Lung (tissue), 12 donors: Measurements from ENCODE around the gene DERA. TPM values are rescaled to one million over a fixed set of nuclear protein-coding genes. Genes with fewer than 3 reads are reported as not detected.

Source experiments
- ATAC-seq: fragments of 200-7000 bp; cut with Tn5 transposase; one replicate; pipeline ENCODE4 v1.9.1; 2020; ENCODE audit warnings: moderate number of reproducible peaks; ENCODE audit not compliant: insufficient read depth, low FRiP score
- DNase-seq, 3 donors: peaks; one replicate each; pipeline ENCODE4 v3.0.0-alpha.2; 2013 to 2017
- H3K27ac ChIP-seq, 2 donors: one replicate each; pipeline ENCODE4 v1.5.1; 2013; ENCODE audit warnings: mild to moderate bottlenecking in 2 of 2, moderate library complexity in 2 of 2, control low read depth in 1 of 2, inconsistent platforms in 1 of 2, low read depth in 1 of 2, low read length in 1 of 2
- H3K27me3 ChIP-seq, 3 donors: one replicate each; pipeline ENCODE4 v1.5.1; 2013; ENCODE audit warnings: low read length in 2 of 3; ENCODE audit not compliant: control insufficient read depth in 3 of 3, insufficient read depth in 3 of 3
- H3K36me3 ChIP-seq, 4 donors: one replicate each; pipeline ENCODE4 v1.5.1; 2013; ENCODE audit warnings: low read length in 4 of 4, mild to moderate bottlenecking in 1 of 4, moderate library complexity in 1 of 4; ENCODE audit not compliant: control insufficient read depth in 4 of 4, insufficient read depth in 4 of 4
- H3K4me1 ChIP-seq, 5 donors: one replicate each; pipeline ENCODE4 v1.5.1; 2013; ENCODE audit warnings: low read length in 5 of 5, mild to moderate bottlenecking in 2 of 5, moderate library complexity in 1 of 5; ENCODE audit not compliant: control insufficient read depth in 5 of 5, insufficient read depth in 5 of 5
- H3K4me3 ChIP-seq: one replicate; pipeline ENCODE4 v1.5.1; 2013; ENCODE audit warnings: mild to moderate bottlenecking, control low read depth, moderate library complexity
- H3K9ac ChIP-seq, 2 donors: one replicate each; pipeline ENCODE4 v1.5.1; 2013; ENCODE audit warnings: low read length in 2 of 2, control low read depth in 1 of 2; ENCODE audit not compliant: insufficient read depth in 1 of 2
- H3K9me3 ChIP-seq, 4 donors: one replicate each; pipeline ENCODE4 v1.5.1; 2013; ENCODE audit warnings: low read length in 3 of 4, mild to moderate bottlenecking in 1 of 4, moderate library complexity in 1 of 4; ENCODE audit not compliant: control insufficient read depth in 4 of 4, insufficient read depth in 3 of 4
- WGBS, 2 donors: extraction: QIAGEN DNeasy Blood & Tissue Kit; methylation state at CpG; one replicate each; pipeline ENCODE4 v1.1.7; 2013; 5-methylcytosine and 5-hydroxymethylcytosine counted together
- polyA plus RNA-seq, 2 donors: library from polyadenylated mRNA; stranded (reverse); fragments of 200-250 nt; gene quantifications; one replicate each; pipeline ENCODE4 v1.2.1, GENCODE V29; 2013
- total RNA-seq, 2 donors: library from RNA; depleted of rRNA in 1 of 2; stranded (reverse); fragments of >200 nt in 1 of 2; gene quantifications; one replicate each; pipeline ENCODE4 v1.2.1, GENCODE V29; 2014 to 2021
- TF ChIP-seq, protein P1 (sequence below): IDR thresholded peaks from 2 replicates; pipeline ENCODE4 v1.5.1; 2012; ENCODE audit warnings: mild to moderate bottlenecking; ENCODE audit errors: control extremely low read depth, extremely low read depth
- donor health status: control.
- donor health status: control.
- donor health status: Bipolar disorder and iron deficiency.
- donor health status: healthy.
- donor health status: DM: yes; HTN: yes; CAD: no.

Gene DERA
- total and polyA plus RNA-seq, 4 donors = 31.0 to 44.2 (median 34.8) TPM

- H3K4me3 ChIP-seq = no peak overlapping the region
- H3K9ac ChIP-seq = no peak overlapping the region
- ATAC-seq = no peak
Observed at GRCh38 chr12:15956010-15956409, 44.9 kb downstream of the DERA start.

GRCh38 chr12:15956413-15957185, 45.5 kb downstream of the DERA start:
- no peak overlapping the region for H3K27ac ChIP-seq
- no peak for ATAC-seq
- H3K4me1 ChIP-seq = peaks cover 0 to 4% (median 0%) of the 10 kb centered on the region in 5 donors
- H3K9ac ChIP-seq = no peak overlapping the region
- H3K36me3 ChIP-seq = peaks cover 0 to 9% (median 6%) of the 10 kb centered on the region in 4 donors
- 87 to 94% methylated on average over 9 of the region's 9 CpGs for WGBS, 2 donors
- TF ChIP-seq, protein P1, sequence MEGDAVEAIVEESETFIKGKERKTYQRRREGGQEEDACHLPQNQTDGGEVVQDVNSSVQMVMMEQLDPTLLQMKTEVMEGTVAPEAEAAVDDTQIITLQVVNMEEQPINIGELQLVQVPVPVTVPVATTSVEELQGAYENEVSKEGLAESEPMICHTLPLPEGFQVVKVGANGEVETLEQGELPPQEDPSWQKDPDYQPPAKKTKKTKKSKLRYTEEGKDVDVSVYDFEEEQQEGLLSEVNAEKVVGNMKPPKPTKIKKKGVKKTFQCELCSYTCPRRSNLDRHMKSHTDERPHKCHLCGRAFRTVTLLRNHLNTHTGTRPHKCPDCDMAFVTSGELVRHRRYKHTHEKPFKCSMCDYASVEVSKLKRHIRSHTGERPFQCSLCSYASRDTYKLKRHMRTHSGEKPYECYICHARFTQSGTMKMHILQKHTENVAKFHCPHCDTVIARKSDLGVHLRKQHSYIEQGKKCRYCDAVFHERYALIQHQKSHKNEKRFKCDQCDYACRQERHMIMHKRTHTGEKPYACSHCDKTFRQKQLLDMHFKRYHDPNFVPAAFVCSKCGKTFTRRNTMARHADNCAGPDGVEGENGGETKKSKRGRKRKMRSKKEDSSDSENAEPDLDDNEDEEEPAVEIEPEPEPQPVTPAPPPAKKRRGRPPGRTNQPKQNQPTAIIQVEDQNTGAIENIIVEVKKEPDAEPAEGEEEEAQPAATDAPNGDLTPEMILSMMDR = no peak
- H3K9me3 ChIP-seq = peaks cover 0 to 2% (median 0%) of the 10 kb centered on the region in 4 donors
- H3K27me3 ChIP-seq = no peaks in the 10 kb centered on the region
- peak; percentile 19 to 49 (median 33) for DNase-seq
- H3K4me3 ChIP-seq = no peak overlapping the region

More at GRCh38 chr12:15956010-15956409, 44.9 kb downstream of the DERA start:
- TF ChIP-seq, protein P1 = no peak
- Histone ChIP-seq H3K27ac (no peak overlapping the region), H3K27me3 (no peaks in the 10 kb centered on the region), H3K9me3 (peaks cover 0 to 2% (median 0%) of the 10 kb centered on the region in 4 donors), H3K36me3 (peaks cover 0 to 8% (median 5%) of the 10 kb centered on the region in 4 donors), H3K4me1 (peaks cover 0 to 4% (median 0%) of the 10 kb centered on the region in 5 donors)
- 79 to 80% methylated on average over 1 of the region's 1 CpG for WGBS, 2 donors
- no peak for DNase-seq

DNA sequence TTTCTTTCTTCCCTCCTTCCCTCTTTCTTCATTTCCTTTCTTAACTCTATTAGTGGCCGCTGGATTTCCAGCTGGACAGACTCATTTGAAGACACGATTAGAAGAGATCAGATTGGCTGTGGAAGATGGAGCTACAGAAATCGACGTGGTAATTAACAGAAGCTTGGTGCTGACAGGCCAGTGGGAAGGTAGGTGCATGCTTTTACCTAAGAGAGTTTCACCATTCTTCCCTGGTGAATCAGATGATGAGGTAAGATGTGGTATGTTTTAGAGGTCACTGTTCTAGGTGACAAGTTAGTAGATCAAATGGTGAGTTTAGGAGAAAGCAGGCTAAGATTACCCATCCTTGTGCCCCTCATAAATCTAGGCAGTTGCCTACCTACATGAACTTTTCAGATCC, 51.6 kb downstream of the DERA start:
- H3K36me3 ChIP-seq = peaks cover 8 to 21% (median 15%) of the 10 kb centered on the region in 4 donors
- TF ChIP-seq, protein P1 = no peak
- no peak overlapping the region for H3K9ac ChIP-seq
- no peaks in the 10 kb centered on the region for H3K4me1 ChIP-seq
- peaks cover 0 to 2% (median 0%) of the 10 kb centered on the region in 4 donors for H3K9me3 ChIP-seq
- H3K4me3 ChIP-seq = no peak overlapping the region
- H3K27me3 ChIP-seq = no peaks in the 10 kb centered on the region
- 90% methylated on average over 4 of the region's 4 CpGs for WGBS, 2 donors
- ATAC-seq (no peak), DNase-seq (no peak)
- no peak overlapping the region for H3K27ac ChIP-seq
